BJ (cell line): Measurements from ENCODE around the gene SERBP1. TPM values are rescaled to one million over a fixed set of nuclear protein-coding genes. Genes with fewer than 3 reads are reported as not detected.

ENCODE experiments used
- CTCF ChIA-PET: fragments of 350-600 bp; formaldehyde crosslinking; extraction: SDS; loops from one replicate; lab custom pipeline; 2021; ENCODE audit warnings: antibody characterized with exemption, inconsistent platforms; lab: Yijun Ruan, JAX
- POLR2A ChIA-PET: fragments of 300-600 bp; sonication (Branson Sonifier 250); formaldehyde crosslinking; extraction: SDS; loops from one replicate; lab custom pipeline; 2021; ENCODE audit warnings: antibody characterized with exemption; lab: Charles Lee
- DNase-seq: peaks from one replicate; pipeline ENCODE4 v3.0.0-alpha.2; 2011; ENCODE audit warnings: low read depth
- H3K27me3 ChIP-seq: 2 replicates; pipeline ENCODE4 v1.6.0; 2011; ENCODE audit warnings: low read length; ENCODE audit not compliant: control insufficient read depth, insufficient read depth
- H3K36me3 ChIP-seq: 2 replicates; pipeline ENCODE4 v1.5.1; 2011; ENCODE audit warnings: low read length; ENCODE audit not compliant: control insufficient read depth, insufficient read depth
- H3K4me3 ChIP-seq: 2 replicates; pipeline ENCODE4 v1.5.1; 2011; ENCODE audit warnings: low read depth, mild to moderate bottlenecking, control low read depth, low read length
- CTCF ChIP-seq: IDR thresholded peaks from 2 replicates; pipeline ENCODE4 v1.5.1; 2011; ENCODE audit warnings: low read depth, mild to moderate bottlenecking, control low read depth, inconsistent platforms, low read length, moderate library complexity; ENCODE audit not compliant: insufficient read depth
- polyA plus RNA-seq: library from polyadenylated mRNA; depleted of rRNA; stranded (reverse); fragments of >200 nt; gene quantifications from 2 replicates; pipeline ENCODE4 v1.2.3, GENCODE V29; 2011

SERBP1 gene
- polyA plus RNA-seq, 1 experiment, result 94.1 TPM

- TF ChIP-seq CTCF, result no peak
- H3K4me3 ChIP-seq, result no peak overlapping the region
- no peaks in the 10 kb centered on the region for H3K36me3 ChIP-seq
- ChIA-PET POLR2A (no interaction called here), CTCF (interaction anchor here (1.1 kb wide), 2 partner anchors 17 to 128 kb away, joined by 3 read pairs; no protein-coding TSS in a partner anchor)
- no peaks in the 10 kb centered on the region for H3K27me3 ChIP-seq
- DNase-seq, result no peak
These were observed 57.3 kb downstream of the SERBP1 start for GRCh38 chr1:67372898-67373297.

GRCh38 chr1:67372136-67372535 is 58.1 kb downstream of the SERBP1 start:
- H3K36me3 ChIP-seq, result no peaks in the 10 kb centered on the region
- peak; percentile 27 for DNase-seq
- no peak for TF ChIP-seq CTCF
- ChIA-PET CTCF (interaction anchor here (1.1 kb wide), 1 partner anchor 16 kb away, joined by 3 read pairs; no protein-coding TSS in a partner anchor), POLR2A (no interaction called here)
- no peak overlapping the region for H3K4me3 ChIP-seq
- no peaks in the 10 kb centered on the region for H3K27me3 ChIP-seq

- Histone ChIP-seq H3K4me3 (no peak overlapping the region), H3K36me3 (no peaks in the 10 kb centered on the region), H3K27me3 (no peaks in the 10 kb centered on the region)
- ChIA-PET POLR2A (no interaction called here), CTCF (interaction anchor here (1.1 kb wide), 1 partner anchor 16 kb away, joined by 3 read pairs; no protein-coding TSS in a partner anchor)
- DNase-seq, result no peak
- TF ChIP-seq CTCF, result no peak
These were observed 58.5 kb downstream of the SERBP1 start for GRCh38 chr1:67371681-67372080.

- DNase-seq, result no peak
- ChIA-PET POLR2A (no interaction called here), CTCF (no interaction called here)
- no peaks in the 10 kb centered on the region for H3K36me3 ChIP-seq
- TF ChIP-seq CTCF, result no peak
- no peaks in the 10 kb centered on the region for H3K27me3 ChIP-seq
- no peak overlapping the region for H3K4me3 ChIP-seq
These were observed 59.2 kb downstream of the SERBP1 start for GRCh38 chr1:67371043-67371442.

GRCh38 chr1:67368046-67368514 is 62.1 kb downstream of the SERBP1 start:
- POLR2A ChIA-PET, result no interaction called here
- H3K27me3 ChIP-seq, result no peaks in the 10 kb centered on the region
- TF ChIP-seq CTCF, result no peak
- no peak for DNase-seq
- CTCF ChIA-PET, result interaction anchor here (0.8 to 1.1 kb wide), 3 partner anchors 12 to 133 kb away, joined by 3 read pairs; no protein-coding TSS in a partner anchor
- H3K36me3 ChIP-seq, result no peaks in the 10 kb centered on the region
- H3K4me3 ChIP-seq, result no peak overlapping the region
